Measurements from ENCODE around the gene GNLY.

GNLY gene

GRCh38 chr2:85684806-85685205 lies 9.4 kb upstream of the GNLY start:
- no peak for DNase-seq (ENCODE audit: low read depth)

DNA sequence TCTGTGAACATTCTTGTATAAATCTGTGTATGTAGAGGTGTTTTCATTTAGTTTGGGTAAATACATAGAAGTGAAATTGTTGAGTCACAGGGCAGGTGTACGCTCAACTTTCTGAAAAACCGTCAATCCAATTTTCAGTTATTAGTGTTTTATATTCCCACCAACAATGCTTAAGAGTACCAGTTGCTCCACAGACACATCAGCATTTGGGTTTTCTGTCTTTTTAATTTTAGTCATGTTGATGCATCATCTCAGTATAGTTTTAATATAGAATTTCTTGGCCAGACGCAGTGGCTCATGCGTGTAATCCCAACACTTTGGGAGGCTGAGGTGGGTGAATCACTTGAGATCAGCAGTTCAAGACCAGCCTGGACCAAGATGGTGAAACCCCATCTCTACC lies 3.2 kb upstream of the GNLY start:
- DNase-seq (ENCODE audit: low read depth): no peak

GRCh38 chr2:85692039-85692645 lies 2.0 kb upstream of the GNLY start:
- no peak for DNase-seq (ENCODE audit: low read depth)

DNA sequence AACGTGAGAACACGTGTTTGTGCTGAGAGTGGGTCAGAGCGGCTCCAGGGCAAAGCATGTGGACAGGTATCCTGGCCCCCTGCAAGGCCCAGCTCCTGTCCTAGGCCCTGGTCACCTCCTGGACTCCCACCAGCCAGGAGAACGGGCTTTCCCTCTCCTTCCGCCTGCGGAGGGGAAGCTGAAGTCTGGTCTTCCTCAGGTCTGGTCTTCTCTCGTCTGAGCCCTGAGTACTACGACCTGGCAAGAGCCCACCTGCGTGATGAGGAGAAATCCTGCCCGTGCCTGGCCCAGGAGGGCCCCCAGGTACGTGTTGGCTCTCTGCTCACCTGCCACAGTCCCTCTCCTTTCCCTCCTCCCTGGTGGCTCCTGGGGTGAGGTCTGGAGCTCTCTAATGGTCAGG lies 963 bp downstream of the GNLY start:
- DNase-seq (ENCODE audit: low read depth): no peak

DNA sequence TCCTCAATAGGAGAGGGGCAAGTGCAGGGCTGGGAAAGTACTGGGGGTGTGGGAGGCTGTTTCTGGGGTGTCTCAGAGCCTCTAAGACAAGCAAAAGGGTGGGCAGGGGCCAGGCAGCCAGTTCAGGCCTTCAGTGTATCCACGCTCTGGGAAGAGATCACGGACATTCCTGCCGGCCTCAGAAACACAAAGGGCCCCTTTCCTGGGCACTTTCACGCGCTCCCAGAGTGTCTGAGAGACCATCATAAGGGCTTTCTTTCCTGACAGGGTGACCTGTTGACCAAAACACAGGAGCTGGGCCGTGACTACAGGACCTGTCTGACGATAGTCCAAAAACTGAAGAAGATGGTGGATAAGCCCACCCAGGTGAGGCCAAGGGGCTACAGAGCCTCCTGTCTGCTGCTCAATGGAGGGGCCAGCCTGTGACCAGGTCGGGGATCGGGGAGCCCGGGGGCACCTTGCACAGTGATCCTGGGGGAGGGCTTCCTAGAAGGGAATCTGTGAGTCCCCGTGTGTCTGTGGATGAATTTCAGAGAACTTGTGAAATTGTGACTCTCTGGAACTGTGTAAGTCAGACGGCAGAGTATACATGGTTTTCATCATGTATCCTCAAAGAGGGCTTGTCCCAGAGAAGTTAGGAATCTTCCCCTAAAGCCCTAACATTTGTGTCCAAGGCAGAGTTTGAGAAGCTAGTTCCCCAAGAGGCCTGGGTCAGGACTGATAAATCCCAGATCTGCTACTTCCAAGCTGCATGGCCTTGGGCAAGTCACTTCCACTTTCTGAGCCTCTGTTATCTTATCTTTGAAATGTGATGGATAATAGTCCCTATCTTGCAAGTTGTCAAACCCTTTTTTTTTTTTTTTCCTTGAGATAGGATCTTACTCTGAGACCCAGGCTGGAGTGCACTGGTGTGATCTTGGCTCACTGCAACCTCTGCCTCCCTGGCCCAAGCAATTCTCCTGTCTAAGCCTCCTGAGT lies 1.8 kb downstream of the GNLY start:
- DNase-seq (ENCODE audit: low read depth): no peak

DNA sequence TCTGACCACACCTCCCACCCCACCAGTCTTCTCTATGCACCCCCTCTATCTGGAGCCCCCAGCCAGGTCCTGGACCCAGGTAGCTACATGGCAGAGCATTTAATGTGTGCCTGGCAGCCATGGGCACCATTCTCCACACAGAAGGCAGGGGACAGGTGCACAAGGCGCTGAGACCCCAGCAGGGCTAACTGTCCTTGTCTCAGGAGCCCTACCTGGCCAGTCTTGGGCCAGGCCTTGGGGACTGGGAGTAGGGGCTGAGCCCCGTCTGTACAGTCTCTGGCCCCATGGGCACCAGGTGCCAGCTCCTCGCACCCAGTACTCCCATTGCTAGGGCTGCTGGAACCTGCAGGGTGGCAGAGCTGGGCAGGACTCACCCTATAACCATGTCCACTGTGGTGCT lies 2.9 kb downstream of the GNLY start:
- DNase-seq (ENCODE audit: low read depth): no peak

- no peak for DNase-seq (ENCODE audit: low read depth)
These were observed 3.6 kb downstream of the GNLY start for GRCh38 chr2:85697716-85698115.

GRCh38 chr2:85698184-85698879 lies 4.2 kb downstream of the GNLY start:
- no peak for DNase-seq (ENCODE audit: low read depth)

- DNase-seq (ENCODE audit: low read depth): no peak
These were observed 4.7 kb downstream of the GNLY start for GRCh38 chr2:85698880-85699254.

GRCh38 chr2:85699325-85699724 lies 5.2 kb downstream of the GNLY start:
- no peak for DNase-seq (ENCODE audit: low read depth)

GRCh38 chr2:85702172-85702571 lies 8.0 kb downstream of the GNLY start:
- no peak for DNase-seq (ENCODE audit: low read depth)

DNA sequence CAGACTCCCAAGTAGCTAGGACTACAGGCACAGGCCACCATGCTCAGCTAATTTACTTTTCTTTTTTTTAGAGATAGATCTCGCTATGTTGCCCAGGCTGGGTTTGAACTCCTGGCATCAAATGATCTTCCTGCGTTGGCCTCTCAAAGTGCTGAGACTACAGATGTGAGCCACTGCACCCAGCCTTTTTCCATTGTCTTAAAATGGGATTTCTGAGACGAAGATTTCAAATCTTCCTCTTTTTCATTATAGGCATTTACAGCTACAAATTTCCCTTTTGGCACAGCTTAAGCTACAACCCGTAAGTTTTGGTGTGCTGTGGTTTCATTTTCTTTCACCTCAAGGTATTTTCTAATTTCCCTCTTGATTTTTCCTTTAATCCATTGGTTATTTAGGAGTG lies 8.6 kb downstream of the GNLY start:
- no peak for DNase-seq (ENCODE audit: low read depth)

GRCh38 chr2:85703329-85703728 lies 9.2 kb downstream of the GNLY start:
- DNase-seq (ENCODE audit: low read depth): no peak

DNA sequence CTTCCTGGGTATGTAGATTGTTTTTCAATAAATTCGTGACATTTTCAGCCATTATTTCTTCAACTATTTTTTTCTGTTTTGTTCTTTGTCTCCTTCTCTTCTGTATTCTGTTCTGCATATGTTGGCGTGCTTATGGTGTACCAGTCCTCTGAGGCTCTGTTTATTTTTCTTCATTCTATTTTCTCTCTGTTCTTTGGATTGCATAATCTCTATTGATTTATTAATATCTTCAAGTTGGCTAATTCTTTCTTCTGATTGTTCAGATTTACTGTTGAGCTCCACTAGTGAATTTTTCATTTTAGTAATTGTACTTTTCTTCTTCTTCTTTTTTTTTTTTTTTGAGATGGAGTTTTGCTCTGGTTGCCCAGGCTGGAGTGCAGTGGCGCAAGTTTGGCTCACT lies 9.9 kb downstream of the GNLY start:
- no peak for DNase-seq (ENCODE audit: low read depth)

DNA sequence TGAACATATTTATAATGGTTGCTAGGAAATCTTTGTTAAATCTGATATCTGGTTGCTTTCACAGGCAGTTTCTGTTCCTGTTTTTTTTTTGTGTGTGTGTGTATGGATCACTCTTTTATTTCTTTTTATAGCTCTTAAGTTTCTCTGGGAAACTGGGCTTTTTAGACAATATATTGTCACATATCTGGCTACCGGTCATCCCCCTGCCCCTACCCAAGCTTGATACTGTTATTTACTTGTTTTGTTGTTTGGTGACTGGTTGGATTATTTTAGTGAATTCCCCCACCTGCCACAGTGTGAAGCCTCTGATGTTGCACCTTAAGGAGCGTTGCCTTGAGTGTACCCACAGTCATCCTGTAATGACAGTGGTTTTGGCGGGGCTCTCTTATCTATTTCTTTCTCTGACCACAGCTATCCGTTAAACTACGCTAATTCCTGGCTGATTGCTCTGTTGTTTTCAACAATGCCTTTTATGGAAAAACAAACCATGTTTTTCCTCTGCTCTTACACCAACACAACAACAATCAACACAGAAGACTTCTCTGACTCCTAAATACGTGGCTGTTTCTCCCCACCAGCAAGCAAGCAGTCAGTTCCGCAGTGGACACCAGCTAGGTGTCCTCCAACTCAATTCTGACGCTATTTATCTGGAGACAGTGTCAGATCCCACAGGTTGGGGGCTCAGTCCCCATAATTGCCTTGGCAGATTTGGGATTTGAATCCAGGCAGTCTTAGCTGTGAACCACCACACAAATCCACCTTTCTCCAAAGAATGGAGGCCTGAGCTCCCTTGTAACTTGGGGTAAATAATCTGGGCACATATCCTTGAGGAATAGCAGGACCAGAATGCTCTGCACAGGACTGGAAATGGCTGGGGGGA lies 10.9 kb downstream of the GNLY start:
- DNase-seq (ENCODE audit: low read depth): no peak

DNA sequence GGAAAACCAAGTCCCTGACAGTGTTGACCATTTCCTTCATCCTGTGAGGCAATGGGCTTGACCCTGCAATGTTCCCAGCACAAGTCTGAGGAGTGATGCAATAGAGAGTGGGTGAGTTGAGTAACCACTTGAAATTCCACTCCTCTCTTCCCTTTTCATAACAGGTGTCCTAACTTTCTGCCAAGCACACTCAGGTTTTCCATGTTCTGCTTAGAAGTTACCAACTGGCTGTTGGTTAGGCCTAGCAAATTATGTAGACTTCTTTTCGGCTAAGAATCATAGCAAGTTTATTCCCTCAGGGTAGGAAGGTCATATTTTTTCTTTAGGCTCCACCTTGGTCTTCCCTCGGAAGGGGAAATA lies 11.5 kb downstream of the GNLY start:
- DNase-seq (ENCODE audit: low read depth): no peak

DNA sequence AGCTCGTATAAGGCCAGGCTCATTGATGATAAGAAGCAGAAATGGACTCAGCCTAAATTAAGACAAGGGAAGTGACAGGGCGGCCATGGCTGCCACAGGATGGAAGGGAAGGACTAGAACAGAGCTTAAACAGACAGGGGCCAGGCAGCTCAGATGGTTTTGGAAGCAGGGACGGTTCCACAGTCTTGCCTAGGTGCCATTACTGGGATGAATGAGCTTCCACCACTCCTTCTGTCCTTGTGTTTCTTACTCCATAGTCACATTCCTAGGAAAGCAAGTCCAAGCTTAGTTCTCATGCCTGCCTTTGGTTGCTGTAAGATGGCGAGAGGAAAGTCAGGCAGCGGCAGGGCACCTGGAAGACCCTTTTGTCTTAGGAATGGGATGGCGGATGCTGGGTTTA lies 11.9 kb downstream of the GNLY start:
- no peak for DNase-seq (ENCODE audit: low read depth)

GRCh38 chr2:85706599-85707296 lies 12.6 kb downstream of the GNLY start:
- DNase-seq (ENCODE audit: low read depth): no peak

- peak; percentile 58 for DNase-seq (ENCODE audit: low read depth)
These were observed 13.1 kb downstream of the GNLY start for GRCh38 chr2:85707304-85707703.

DNA sequence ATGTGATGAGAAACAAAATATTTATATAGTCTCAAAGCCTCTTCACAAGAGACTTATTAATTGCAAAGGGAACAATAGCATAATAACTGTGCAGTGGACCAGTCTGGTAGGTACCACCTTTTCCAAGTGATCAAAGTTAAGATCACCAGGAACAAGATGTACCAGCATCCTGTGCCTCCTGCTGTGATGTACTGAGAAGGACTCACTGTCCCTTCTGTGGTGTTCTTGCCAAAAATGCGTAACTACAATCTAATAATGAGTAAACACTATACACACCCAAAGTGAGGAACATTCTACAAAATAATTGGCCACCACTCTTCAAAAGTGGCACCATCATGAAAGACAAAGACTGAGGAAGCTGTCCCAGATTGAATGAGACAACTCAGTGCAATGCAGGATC lies 14.5 kb downstream of the GNLY start:
- no peak for DNase-seq (ENCODE audit: low read depth)

DNA sequence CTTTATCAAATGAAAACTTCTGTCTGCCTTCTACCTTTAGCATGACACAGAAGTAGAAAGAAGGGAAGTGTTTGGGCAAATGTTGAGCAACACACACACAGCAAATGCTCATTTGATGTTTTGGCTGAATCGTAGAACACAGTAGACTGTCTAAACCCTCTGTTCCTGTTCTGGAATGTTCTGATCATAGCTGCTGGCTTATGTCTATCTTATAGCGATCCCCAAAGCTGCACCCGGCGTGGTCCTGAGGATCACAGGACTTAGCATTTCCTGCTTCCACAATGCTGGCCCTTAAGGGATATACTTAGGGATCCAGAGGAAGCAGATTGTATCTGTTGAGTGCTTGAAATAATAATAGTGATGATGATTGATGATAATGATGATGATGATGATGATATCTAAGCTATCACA lies 15.2 kb downstream of the GNLY start:
- no peak for DNase-seq (ENCODE audit: low read depth)

Data from stimulated activated CD4-positive, alpha-beta T cell treated with anti-CD3 and anti-CD28 coated beads, Interleukin-2, amount 100 ng/mL, for 4 hours (primary cell).